GM19395 (cell line): ENCODE results near the gene KIAA0232.

Experiments
- ATAC-seq: cut with Tn5 transposase; IDR thresholded peaks from one replicate; pipeline ENCODE4 v1.9.1; 2021; ENCODE audit warnings: mild to moderate bottlenecking, moderate library complexity; ENCODE audit not compliant: unreplicated experiment

KIAA0232 gene

DNA sequence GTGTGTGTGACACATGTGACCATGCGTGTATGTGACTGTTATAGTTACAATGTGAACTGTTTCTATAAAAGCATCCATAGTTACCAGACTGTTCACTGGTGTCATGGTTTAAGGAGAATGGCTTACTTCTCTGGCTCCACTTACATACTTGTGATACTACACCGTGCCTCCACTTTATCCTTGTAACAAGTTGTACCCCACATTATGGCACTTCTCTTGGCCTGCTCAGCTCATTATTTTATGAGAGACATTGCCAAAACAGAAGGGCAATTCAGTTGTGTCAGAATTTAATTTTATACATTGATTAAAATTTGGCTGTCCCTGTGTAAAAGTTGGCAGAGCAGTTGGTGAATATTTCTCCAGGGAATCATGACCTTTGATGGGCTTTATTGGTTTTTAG is 64.7 kb downstream of the KIAA0232 start:
- ATAC-seq, result no peak

DNA sequence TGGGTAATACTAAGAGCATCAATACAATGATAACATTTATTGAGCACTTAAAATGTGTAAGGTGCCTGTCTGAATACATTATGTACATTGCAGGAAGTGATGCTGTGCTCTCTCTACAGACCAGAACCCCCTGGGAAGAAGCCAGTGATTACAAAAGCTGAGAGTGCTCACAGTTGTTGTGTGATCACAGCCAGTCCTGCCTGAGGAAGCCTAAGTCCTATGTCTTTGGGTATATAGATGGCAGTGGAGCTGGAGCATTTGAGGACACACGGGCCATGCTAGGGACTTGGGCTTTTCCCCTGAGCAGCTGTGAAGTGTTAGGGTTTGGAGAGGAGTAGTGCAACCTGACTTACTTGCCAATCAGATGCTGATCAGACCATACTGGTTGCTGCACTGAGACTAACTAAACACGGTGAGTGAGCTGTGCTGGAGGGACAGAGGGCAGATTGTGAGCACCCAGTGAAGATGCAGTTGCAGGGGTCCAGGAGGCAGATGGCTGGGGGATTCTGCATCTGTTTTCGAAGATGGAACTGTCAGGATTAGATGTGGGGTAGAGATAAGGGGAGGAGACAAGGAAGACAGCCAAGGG is 66.3 kb downstream of the KIAA0232 start:
- ATAC-seq, result no peak

GRCh38 chr4:6849691-6850090 is 67.2 kb downstream of the KIAA0232 start:
- ATAC-seq, result no peak

GRCh38 chr4:6851431-6851830 is 68.9 kb downstream of the KIAA0232 start:
- no peak for ATAC-seq

GRCh38 chr4:6851962-6852361 is 69.4 kb downstream of the KIAA0232 start:
- no peak for ATAC-seq

- no peak for ATAC-seq
These were observed 70.1 kb downstream of the KIAA0232 start for GRCh38 chr4:6852582-6852981.

DNA sequence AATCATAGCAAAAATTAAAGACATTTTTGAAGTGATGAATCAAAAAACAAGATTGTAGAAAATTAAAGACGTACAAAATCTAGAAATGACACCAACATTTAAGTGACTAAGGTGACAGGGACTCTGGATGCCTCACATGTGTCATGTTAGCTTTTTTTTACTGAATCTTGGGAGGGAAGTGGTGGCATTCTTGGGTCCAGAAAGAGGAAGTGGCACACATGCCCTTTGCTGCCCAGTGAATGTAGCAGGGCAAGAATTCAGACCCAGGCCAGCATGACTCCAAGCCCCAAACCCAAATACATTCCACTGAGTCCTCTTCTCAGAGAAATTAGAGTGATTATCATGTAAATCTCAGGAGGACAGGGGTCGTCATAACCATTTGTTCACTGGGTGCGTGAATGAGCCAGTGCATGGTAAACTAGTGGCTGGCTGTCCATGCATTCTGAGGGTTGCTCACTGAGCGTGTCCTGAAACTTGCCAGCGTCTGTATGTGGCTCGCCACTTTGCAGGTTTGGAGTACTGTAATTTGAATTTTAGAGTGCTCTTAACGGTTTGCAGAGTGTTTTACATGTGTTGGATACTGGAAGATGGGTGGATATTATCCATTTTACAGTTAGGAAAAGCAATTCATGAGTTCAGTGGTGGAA is 71.7 kb downstream of the KIAA0232 start:
- ATAC-seq, result no peak

GRCh38 chr4:6855692-6856297 is 73.3 kb downstream of the KIAA0232 start:
- ATAC-seq, result peak; percentile 97

DNA sequence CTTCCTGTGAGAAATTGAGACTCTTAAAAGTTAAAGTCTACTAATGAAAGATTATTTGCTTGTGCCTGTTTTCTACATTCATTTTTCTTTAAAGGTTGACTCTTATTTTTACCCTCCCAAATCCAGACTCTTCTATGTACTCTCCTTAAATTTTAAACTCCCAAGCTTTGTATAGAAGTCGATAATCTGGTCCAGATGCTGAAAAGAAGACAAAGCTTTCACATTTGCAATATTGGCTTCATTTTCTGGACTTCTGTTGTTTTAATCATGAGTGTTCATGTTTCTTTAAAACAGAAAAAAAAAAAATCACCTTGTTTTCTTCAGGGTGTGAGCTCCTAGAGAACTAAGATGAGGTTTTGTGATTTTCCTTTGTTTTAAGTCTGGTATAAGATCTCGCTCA is 73.9 kb downstream of the KIAA0232 start:
- no peak for ATAC-seq

DNA sequence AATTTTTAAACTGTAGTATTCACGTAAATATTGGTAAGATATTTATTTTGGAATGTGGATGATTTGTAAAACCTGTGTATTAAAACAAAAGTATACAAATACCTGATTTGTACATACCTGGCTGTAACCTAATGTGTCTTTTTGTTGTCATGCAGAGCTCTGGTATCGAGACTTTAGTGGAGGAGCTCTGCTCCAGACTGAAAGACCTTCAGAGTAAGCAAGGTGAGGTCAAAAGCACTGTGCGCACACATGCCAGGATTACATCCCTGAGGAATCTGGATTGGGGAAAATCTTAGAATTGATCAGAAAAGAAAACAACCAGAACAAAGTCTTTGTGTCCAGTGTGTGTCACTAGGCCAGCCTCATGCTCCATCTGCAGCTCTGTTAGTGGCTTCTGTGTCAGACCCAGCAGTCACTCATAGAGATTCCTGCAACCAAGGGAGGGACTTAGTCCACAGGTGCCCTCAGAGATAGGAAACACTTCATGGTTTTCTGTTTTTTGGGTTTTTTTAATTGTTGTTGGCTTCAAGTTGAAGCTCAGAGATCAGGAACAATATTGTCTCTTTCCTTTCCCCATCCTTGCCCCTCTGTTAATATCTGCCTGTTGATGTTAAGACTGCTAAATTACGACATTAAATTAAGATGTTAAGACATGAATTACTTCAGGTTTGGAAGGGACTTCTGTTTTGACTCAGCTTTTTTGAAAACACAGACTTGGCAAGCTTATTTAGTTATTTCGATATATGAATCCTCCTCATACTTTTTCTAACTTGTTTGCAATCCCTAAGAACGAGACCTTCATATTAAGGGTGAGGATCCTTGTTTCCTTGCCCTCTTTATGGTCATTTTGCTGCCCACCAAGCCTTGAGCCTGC is 74.7 kb downstream of the KIAA0232 start:
- ATAC-seq, result no peak

DNA sequence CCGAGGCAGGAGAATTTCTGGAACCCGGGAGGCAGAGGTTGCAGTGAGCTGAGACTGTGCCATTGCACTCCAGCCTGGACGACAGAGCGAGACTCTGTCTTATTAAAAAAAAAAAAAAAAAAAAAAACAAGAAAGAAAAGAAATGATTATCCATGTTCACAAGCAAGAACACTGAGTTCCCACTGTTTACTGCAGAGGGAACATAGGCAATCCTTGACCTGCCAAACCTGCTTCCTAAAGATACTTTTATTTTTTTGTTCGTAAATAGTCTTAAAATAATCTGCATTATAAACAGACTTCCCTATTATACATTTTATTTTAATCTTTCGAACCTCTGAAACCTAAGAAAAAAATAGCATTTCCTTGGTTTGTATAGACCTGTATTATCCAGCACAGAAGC is 76.5 kb downstream of the KIAA0232 start:
- ATAC-seq, result no peak

GRCh38 chr4:6859543-6859942 is 77.0 kb downstream of the KIAA0232 start:
- ATAC-seq, result no peak

- ATAC-seq, result no peak
These were observed 85.9 kb downstream of the KIAA0232 start for GRCh38 chr4:6868386-6868785.

GRCh38 chr4:6869944-6870343 is 87.4 kb downstream of the KIAA0232 start:
- no peak for ATAC-seq

DNA sequence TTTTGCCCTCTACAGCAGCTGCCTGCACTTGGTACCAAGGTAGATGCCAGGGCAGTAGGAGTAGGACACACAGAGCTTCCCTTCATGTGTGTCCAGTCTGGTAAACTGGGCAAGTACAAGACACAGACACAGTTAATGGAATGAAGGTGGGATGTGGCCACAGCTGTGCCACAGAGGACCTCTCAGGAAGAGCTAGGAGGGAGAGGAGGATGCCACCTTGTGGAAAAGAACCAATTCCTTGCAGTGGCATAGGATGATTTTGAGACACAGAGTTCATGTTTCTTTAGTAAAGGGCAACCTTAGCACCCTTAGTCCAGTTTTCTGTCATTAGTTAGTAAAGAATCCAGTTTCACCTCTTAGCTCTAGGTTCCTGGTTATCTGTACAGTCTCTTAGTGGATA is 90.8 kb downstream of the KIAA0232 start:
- no peak for ATAC-seq

GRCh38 chr4:6873792-6874461 is 91.4 kb downstream of the KIAA0232 start:
- ATAC-seq, result peak; percentile 70

GRCh38 chr4:6874981-6875380 is 92.5 kb downstream of the KIAA0232 start:
- no peak for ATAC-seq

DNA sequence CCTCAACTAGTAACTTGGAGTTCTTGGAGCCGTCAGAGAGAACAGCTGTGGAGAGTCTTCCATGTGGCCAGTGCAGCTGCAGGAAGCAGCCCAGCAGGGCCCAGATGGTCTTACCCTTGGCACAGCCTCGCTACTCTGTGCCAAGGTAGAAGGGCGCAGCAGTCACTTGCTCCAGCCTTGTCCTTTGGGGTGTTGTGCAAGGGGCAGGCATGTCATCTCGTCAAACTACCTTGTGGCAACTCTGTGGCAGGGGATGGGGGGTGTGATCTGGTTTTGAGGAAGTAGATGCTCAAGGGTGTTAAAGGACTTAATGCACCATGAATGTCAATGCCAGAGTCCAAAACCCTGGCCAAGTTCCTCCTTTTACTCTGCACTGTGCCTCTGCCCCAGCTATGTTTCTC is 92.9 kb downstream of the KIAA0232 start:
- no peak for ATAC-seq

- ATAC-seq, result no peak
These were observed 93.9 kb downstream of the KIAA0232 start for GRCh38 chr4:6876440-6876839.

- no peak for ATAC-seq
These were observed 94.5 kb downstream of the KIAA0232 start for GRCh38 chr4:6877067-6877466.

GRCh38 chr4:6878451-6879059 is 96.0 kb downstream of the KIAA0232 start:
- ATAC-seq, result no peak
